ENCODE measurements around the gene DNAJC1. TPM values are rescaled to one million over a fixed set of nuclear protein-coding genes. Genes with fewer than 3 reads are reported as not detected.

DNAJC1 gene
- total RNA-seq, 1 donor = 25.8 TPM

DNA sequence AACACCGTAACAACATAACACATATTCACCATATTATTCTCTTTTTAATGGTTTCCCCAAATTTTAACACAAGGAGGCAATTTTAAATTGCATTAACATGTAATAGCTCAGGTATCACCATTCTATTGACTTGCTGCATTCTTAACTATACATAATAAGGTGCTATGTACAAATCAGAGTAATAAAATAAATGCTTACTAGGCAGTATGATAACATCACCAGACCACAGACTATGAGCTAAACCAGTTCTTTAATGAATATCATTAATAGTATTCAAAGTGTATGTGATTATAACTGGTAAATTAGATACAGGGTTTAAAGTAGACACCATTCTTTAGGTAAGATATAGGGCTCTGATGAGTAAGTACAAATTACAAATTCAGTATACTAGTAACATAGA is 226.6 kb downstream of the DNAJC1 start:
- TF ChIP-seq, protein P1, sequence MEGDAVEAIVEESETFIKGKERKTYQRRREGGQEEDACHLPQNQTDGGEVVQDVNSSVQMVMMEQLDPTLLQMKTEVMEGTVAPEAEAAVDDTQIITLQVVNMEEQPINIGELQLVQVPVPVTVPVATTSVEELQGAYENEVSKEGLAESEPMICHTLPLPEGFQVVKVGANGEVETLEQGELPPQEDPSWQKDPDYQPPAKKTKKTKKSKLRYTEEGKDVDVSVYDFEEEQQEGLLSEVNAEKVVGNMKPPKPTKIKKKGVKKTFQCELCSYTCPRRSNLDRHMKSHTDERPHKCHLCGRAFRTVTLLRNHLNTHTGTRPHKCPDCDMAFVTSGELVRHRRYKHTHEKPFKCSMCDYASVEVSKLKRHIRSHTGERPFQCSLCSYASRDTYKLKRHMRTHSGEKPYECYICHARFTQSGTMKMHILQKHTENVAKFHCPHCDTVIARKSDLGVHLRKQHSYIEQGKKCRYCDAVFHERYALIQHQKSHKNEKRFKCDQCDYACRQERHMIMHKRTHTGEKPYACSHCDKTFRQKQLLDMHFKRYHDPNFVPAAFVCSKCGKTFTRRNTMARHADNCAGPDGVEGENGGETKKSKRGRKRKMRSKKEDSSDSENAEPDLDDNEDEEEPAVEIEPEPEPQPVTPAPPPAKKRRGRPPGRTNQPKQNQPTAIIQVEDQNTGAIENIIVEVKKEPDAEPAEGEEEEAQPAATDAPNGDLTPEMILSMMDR (IDR thresholded peaks at IDR 0.05; ENCODE audit: insufficient read depth, low read length) = no peak
- no peak for DNase-seq (ENCODE audit: low read depth)
- no peak overlapping the region for H3K4me3 ChIP-seq (ENCODE audit: low read depth, low read length)

DNA sequence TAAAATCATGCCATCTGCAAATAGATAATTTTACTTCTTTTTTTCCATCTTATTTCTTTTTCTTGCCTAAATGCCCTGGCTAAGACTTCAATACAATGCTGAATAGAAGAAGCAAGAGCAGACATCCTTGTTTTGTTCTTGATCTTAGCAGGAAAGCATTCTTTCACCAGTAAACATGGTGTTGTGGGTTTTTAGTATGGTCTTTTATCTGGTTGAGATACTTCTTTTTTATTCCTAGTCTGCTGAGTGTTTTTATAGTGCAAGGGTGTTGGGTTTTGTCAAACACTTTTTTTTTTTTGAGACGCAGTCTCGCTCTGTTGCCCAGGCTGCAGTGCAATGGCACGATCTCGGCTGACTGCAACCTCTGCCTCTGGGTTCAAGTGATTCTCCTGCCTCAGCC is 232.3 kb downstream of the DNAJC1 start:
- TF ChIP-seq, protein P1 (IDR thresholded peaks at IDR 0.05; ENCODE audit: insufficient read depth, low read length) = no peak
- DNase-seq (ENCODE audit: low read depth) = no peak
- no peak overlapping the region for H3K4me3 ChIP-seq (ENCODE audit: low read depth, low read length)

DNA sequence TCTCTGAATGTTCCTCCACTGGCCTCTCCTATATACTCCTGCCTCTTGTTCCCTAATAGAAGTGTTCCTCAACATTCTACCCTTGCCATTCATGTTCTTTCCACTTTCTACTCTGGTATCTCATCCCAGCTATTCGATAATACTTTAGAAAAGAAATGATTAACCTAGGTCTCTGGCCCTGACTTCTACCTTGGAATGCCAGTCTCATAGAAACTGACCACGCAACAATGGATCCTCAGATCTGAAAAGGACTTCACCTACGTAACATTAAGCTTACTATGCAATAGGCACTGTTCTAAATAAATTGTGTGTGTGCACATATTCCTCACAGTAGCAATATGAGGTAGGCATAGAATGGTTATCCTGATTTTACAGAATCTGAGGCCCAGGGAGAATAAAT is 234.5 kb downstream of the DNAJC1 start:
- TF ChIP-seq, protein P1 (IDR thresholded peaks at IDR 0.05; ENCODE audit: insufficient read depth, low read length) = no peak
- H3K4me3 ChIP-seq (ENCODE audit: low read depth, low read length) = no peak overlapping the region
- DNase-seq (ENCODE audit: low read depth) = no peak

DNA sequence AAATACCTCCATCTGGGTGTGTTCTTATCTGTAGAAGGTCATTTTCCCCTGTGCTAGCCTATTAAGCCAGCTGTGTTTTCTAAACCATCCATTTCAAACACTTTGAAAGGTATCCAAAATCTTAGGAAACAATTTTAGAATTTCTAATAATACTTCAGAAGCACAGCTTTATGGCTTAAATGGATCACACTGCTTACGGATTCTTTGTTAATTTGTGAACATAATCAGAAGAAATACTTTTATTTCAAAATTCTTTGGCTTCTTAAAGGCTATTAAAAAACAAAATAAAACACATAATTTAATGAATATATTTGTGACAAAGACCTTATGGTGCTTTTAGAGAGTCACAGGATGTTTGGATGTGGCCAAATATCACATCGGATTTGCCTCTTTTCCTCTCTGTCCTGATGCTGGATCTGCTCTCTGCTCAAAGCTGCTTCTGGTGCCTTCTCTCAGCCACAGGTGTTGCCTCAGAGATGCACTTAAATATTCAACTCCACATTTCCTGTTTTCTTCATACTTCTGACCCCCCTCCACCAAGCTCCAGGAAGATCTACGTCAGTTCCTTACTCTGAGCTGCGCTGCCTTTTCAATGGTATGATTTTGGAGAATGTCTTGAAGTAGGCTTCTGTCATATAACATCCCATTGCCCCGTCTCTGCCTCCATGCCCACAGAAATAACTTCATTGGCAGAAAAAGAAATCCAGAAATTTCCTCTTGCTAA is 238.9 kb downstream of the DNAJC1 start:
- TF ChIP-seq, protein P1 (IDR thresholded peaks at IDR 0.05; ENCODE audit: insufficient read depth, low read length) = no peak
- H3K4me3 ChIP-seq (ENCODE audit: low read depth, low read length) = no peak overlapping the region
- DNase-seq (ENCODE audit: low read depth) = no peak

DNA sequence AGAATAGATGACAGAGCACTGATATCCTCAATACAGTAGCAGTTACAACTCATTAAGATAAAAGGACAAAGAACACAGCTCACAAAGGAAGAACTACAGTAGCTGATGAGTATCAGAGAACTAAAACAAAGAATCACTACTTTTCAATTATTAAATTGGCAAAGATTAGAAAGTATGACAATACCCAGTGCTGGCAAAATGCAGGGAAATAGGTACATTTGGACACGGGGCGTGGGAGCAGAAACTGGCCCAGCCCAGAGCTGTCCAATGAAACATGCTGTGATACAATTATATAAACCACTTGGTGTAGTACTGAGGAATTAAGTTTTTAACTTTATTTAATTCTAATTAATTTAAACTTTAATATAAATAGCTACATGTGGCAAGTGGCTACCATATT is 243.2 kb downstream of the DNAJC1 start:
- no peak for DNase-seq (ENCODE audit: low read depth)
- TF ChIP-seq, protein P1 (IDR thresholded peaks at IDR 0.05; ENCODE audit: insufficient read depth, low read length) = no peak

DNA sequence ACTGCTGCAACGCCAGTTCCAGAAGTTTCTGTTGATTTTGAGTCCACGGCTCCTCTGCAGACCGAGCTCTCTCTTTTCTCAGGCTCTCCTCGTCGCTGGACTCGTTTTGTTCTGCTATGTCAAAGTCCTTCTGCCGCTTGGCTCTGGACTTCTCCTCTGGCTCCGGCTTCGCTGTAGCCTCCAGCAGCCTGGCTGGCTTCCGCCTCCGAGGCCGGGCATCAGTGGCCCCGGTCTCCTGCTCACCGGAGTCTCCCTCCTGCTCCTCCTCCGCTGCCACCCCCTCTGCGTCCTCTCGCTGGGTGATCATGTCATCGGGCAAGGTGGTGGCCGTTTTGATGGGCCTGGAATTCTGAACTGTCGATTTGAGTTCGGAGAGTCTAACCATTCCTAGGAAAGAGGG is 244.3 kb downstream of the DNAJC1 start:
- DNase-seq (ENCODE audit: low read depth) = no peak
- TF ChIP-seq, protein P1 (IDR thresholded peaks at IDR 0.05; ENCODE audit: insufficient read depth, low read length) = no peak
- H3K4me3 ChIP-seq (ENCODE audit: low read depth, low read length) = no peak overlapping the region

More for the DNA sequence above, 243.2 kb downstream of the DNAJC1 start:
- H3K4me3 ChIP-seq (ENCODE audit: low read depth, low read length) = no peak overlapping the region

DNA sequence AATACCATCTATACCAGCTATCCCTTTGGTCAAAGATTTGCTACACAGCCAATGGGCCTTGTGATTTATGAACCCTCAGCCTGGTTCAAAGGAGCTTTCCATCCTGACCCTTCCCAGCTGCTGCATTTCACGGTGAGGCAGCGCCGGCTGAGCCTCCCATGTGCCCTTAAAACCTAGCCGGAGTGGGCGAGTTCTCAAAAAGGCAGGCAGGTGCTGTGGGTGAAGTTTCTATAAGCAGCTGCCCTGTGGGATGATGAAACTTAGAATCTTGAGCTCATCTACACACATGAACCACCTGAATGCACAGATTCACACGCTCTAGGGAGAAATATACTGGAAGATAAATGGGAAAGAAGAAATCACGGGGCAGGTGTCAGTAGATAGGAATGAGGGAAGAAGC is 244.8 kb downstream of the DNAJC1 start:
- no peak overlapping the region for H3K4me3 ChIP-seq (ENCODE audit: low read depth, low read length)
- no peak for DNase-seq (ENCODE audit: low read depth)
- TF ChIP-seq, protein P1 (IDR thresholded peaks at IDR 0.05; ENCODE audit: insufficient read depth, low read length) = no peak

Measured in fibroblast of the aortic adventitia (primary cell).